NCI-H2081 treated with DMSO at 0.1 percent for 48 hours (cell line): ENCODE measurements around the gene CAMK2D.

Source experiments
- DNase-seq: peaks from one replicate; lab custom pipeline; 2025; lab: John Stamatoyannopoulos, UW

The CAMK2D gene

DNA sequence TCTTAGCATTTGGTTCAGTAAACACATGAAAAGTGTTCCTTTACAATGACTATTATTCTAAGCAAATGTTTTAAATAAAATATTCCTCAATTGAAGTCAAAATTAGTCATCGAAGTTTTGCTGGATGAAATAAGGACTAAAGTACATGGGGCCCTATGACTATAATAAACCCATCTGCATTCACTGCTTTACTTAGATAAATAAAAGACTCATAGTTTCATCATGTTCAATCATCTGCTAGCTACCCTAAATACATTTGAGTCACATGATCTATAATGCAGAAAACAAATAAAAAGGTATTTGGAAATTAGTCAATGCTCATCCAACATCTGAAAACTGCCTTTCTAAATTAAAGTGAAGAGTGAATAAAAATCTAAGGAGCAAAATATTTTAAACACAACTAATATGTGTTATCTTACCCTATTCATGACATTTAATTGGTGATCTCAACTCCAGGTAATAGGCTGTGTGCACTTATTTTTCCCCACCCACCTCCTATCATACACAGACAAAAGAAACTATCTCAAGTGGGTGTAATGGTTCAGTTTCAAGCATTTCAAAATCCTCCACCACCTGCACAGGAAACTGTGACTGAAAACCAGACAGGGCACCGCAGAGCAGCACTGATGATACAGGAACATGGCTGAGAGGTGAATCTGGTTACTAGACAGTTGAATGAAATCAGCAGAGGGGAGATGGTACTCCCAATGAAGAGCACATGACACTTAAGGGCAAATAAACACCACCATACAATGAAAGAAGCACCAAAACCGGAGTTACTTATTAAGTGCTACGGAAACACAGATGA is 78.6 kb downstream of the CAMK2D start:
- DNase-seq = no peak

DNA sequence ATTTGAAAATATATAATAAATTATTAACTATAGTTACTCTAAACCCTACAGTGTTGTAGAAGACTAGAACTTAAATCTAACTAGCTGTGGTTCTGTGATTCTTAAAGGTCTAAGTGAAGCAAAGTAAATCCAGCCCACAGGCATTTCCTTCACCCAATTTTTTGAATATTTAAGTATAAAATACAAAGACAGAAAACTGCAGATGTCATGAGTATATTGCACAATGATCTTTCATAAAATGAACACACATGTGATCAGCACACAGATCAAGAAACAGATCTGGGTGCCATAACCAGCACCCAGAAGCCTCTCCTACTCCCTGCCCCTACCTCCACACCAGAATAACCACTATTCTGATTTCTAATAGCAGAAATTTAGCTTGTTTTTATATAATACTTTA is 82.9 kb downstream of the CAMK2D start:
- DNase-seq = no peak

DNA sequence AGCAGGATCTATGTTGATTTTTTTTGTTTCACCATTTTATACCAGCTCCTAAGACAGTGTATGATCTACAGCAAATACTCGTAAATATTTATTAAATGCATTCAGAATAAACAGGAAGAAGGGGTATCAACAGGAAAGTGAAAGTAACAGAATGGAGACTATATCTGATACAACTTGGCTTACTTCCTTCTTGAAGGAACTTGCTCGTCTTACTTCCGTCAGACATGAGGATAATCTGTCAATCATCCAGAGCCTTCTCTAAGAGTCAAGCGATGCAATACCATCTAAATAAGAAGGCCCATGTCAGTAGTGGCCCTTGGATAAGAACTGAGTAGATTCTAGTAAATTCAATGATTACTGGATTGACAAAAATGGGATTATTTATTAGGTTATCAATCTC is 84.2 kb downstream of the CAMK2D start:
- DNase-seq = no peak

DNA sequence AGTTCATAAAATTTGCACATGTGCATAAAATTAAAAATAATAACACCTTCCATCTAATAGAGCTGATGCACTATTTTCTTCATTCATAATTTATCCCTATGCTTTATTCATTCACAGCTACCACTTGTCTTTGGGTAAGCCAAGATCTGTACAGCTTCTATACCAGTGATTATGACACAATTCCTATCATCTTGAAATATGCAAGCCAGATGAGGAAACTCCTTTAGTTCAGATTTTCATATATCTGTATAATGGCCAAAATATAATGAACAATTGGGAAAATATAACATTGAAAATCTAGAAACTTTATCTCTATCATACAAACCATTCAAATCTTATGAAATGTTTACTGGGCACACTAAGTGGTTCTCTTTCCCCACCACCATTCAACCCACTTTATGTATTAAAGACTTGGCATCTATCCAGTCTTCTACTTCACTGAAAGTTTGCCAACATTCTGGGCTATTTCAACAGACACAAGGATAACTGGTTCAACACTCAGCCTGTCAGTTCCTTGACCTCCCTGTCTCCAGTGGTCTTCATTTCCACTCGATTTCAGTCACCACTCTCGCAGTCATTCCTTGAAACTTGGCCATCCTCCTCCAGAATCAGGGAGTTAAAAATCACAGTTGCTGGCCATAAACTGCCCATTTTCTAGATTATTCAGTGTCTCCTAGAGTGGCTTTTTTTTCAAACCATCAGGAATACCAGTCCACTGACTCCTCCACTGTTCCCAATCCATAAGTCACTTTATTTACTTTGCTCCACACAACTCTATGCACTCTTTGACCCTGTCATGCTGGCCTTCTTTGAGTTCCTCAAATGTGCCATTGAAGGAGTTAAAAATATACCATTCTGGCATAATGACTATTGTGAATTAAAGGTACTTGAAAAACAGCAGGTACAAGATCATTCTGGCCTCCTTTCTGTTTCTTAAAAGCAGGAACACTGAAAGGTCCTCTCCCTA is 85.5 kb downstream of the CAMK2D start:
- no peak for DNase-seq

DNA sequence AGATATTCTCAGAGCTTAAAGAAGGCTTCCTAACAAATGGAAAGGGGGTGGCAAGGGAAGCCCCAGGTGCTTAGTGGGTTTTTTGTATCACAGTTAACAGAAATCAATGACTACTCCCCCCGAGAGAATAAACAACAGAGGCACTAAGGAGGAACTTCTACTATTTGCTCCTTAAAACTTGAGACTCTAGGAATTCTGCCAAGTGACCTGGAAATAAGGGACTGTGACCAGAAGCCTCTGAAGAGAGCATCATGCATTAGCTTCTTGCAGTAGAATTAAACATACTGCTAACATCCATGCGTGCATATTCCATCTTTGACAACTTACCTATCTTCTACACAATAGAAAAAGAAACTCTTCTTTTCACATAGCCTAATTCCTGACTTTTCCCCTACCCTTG is 86.8 kb downstream of the CAMK2D start:
- no peak for DNase-seq

DNA sequence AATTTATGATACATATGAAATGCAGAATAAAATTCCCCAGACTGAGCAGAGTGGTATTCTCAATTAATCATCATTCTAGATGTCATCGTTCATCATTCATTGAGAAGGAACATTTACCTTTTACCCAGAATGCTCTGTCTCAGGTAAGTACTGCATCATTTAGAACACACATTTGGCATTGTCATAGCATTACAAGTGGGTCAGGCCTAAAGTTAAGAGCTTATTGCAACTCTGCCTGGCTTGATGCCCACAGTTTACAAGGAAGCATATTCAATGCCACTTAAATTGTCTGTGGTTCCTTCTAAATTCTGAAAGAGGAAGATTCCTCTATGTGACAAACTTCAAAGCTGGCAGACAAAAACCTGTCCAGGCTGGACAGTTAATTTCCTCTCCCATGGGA is 87.3 kb downstream of the CAMK2D start:
- no peak for DNase-seq

DNA sequence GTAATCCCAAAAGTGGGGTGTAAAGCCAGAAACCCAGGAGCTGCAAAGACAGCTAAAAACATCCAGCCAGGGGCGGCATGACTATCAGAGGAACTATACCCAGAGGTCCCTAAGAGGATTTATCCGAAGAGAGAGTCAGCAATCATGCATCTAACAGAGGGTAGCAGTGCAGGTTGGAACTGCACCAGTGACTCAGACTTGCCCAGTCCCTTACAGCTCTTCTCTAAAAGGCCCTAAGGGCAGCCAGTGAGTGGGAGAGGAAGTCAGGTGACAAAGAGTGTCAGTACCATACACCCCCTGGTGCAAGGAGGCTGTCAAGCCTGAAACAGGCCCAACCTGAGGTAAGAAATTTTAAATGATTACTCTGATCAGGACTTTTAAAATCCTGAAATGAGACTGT is 88.1 kb downstream of the CAMK2D start:
- DNase-seq = no peak

DNA sequence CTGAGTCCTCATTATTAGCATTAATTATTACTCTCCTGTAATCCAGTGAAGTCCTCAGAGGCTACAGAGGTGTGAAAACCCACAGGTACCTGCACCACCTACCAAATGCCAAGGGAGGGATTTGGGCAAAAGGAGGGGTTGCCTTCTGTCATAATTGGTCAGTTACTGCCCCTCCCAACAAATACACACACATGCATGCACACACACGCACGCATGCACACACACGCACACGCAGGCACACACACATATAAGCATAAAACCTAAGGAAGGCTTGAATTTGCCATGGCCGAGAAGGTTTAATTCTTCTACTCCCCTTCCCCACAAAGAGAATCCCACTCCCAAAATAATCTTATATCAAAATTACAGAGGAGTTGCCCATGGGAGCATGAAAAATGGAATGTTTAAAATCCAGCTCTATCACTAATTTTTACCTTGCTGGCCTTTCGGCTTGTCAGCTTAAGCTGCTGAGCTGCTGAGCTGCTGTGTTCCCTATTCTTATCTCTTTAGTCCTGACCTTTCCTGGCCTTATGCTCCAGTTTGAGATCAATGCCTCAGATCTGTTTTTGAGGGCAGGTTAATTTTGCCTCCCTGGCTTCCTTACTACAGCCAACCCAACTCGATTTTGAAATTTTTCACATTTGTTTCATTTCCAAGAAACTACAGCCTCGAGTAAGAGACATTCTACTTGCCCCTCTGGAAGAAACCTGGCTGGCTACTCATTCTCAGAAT is 95.0 kb downstream of the CAMK2D start:
- DNase-seq = no peak

DNA sequence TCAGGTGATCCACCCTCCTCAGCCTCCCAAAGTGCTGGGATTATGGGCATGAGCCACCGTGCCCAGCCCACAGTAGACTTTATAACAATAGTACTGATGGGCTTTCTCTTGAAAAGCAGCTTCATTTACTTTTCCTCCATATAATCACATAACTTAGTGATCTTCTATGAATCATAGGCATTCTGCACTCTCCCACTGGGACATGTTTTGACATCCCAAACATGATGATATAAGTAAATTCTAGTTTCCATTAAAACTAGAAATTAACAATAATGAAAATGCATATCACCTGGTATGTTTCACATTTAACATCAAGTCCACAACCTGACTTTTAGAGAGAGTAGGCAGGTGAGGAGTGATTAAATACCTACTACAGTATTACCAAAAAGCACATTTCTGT is 96.5 kb downstream of the CAMK2D start:
- no peak for DNase-seq

DNA sequence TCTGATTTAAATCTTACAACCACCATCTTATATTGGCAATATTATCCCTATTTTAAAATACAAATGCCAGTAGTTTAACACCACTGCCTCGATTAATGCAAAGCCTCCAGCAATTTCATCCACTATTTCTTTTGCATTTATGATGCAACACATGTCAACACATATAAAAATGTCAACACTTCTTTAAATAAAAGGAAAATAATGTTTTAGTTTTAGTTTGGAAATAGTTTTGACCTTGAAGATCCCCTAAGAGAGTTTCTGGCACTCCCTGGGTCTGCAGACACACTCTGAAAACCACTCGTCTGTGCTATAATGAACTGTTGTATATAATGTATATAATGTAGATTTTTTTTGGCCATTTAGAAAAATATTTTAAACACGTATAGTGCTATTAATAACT is 99.0 kb downstream of the CAMK2D start:
- no peak for DNase-seq

DNA sequence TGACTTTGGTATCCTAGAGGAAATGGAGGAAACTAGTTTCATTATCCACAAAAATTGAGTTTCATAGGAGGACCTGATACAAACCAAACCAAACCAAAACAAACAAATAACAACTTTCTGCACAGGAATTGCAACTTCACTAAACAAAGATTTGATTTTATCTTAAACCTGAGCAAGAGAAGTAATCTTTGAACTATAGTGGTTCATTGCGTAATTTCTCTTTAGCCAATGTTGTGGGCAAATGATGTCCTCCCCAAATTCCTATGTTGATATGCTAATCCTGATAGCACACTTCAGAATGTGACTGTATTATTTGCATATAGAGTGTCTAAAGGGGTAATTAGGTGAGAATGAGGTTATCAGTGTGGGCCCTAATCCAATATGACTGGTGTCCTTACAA is 102.4 kb downstream of the CAMK2D start:
- no peak for DNase-seq

DNA sequence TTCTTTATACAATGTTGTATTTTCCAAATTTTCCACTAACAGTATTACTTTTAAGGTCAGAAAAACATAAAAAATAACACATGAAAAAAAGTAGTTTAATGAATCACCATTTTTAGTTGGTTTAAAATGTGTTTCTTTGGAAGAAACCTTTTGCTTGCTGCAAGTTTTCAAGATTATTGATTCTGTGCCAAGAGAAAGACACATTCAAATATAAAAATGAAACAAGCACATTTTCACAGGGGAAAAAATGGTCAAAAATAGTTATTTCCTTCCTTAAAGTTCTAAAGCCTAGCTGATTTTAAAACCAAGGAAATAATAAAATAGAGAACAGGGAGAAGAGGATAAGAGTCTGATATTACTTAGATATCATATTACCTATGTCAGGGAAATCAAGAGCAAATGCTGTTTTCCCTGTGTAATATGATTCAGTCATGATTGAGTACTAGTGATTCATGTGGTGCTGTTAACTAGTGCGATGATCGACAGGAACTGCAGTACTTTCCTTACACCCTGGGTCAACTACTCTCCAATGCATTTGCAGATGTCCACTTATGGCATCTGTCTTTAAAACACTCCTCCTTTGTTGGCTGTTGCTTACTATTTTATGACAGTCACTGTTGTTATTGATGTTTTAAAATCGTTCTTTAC is 103.8 kb downstream of the CAMK2D start:
- no peak for DNase-seq

DNA sequence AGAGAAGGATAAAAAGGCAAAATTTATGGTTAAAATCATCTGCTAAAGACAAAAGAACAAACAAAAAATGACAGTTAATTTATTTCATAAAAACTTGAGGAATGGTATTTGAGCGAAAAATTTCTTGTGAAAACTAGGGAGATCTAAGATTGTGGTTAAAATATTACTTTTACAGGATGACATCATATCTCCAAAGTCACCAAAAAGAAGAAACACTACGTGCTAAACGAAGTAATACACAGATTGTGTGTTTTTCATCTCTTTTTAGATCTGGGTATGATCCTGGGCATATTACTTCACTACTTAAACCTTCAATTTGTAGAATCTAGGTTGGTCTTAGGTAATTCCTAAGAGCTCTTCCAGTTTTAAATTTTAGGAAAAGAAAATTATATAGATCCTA is 107.7 kb downstream of the CAMK2D start:
- no peak for DNase-seq

DNA sequence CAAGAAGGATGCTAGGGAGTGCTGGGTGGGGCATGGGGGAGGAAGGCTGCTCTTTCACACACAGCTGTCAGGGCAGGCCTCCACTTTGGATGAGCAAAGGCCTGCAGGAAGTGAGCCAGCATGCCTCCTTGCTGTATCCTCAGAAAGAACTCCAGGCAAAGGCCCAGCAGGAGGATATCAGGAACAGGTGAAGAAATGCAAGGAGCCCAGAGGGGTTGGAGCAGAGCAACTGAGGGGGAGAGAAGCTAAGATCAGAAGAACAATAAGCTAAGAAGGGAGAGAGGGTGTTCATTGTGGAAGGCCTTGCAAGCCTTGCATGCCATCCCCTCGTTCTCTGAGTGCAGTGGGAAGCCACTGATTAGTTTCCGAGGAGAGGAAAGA is 115.1 kb downstream of the CAMK2D start:
- no peak for DNase-seq

DNA sequence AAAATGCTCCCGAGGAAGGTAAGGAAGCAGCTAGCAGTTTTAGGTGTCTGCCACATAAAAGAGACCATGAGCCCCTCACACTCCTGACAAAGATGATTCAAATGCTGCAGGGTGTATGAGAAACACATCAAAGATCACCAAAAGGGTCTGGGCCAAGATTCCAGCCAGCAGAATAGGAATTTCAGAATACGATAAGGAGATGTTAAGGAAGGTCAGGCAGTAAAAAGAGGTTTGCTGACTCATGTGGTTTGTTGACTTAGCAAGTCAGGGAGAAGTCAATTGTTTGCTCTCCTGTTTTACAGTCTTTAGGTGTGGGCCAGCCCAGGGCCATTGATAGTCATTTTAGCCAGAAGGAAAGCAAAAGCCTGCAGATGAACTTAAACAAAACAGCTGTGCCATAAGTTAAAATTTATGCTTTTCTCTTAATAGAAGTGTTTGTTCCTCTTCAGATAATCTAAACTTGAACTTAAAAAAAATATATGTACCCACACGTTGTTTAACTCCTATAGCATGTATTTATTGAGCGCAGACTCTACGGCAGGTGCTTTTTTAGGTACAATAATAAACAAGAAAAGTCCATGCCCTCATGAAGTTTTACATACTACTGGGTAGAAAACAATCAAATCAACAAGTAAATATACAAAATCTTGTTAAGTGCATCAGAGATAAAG is 115.6 kb downstream of the CAMK2D start:
- no peak for DNase-seq

DNA sequence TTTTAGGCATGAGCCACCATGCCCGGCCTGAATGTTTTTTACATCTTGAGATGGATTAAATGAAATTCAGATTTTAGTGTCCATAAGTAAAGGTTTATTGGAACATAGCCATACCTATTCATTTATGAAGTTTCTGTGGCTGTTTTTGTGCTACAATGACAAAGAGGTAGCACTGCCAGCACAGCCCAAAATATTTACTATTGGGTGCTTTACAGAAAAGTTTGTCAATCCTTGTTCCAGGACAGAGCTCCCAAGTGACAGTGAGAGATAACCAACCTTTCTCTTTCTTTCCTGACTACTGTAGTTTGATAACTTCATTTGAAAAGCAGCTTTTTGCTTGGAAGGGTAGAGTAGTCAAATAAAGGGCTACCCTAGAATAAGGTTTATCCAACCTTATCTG is 116.2 kb downstream of the CAMK2D start:
- DNase-seq = no peak

DNA sequence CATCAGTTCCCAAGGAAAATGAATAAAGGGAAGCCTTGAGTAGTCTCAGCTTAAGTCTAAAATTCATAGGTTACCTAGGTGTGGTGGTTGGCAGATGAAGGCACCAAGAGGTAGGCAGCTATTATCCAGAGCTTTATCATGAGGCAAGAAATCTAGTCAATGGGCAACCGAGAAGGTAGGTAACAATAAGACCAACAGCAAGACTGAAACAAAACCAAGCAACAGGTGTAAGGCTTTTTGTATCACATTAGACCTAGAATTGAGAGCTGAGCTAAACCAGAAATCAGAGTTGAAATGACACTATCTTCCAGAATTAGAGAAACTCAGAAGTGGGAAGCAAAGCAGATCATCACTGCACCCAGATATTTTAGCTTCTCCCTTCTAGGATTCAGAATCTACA is 117.1 kb downstream of the CAMK2D start:
- no peak for DNase-seq

DNA sequence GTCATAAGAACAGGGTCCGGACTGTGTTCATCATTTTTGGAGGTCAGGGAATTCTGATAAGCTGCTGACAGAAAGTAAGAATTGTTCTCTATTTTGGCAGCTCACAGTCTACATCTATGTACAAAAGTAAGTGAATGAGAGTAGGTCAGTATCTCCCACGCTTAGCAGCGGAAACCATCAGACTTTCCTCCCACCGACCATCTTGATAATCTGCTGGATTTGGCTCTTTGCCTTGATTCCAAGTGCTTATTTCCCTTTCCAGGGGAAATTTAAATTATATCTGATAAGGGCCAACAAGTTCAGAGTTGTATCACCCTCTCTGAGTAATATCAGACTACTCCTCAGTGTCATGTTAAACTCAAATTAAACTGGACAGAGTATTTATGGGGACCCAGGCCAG is 118.0 kb downstream of the CAMK2D start:
- DNase-seq = no peak

DNA sequence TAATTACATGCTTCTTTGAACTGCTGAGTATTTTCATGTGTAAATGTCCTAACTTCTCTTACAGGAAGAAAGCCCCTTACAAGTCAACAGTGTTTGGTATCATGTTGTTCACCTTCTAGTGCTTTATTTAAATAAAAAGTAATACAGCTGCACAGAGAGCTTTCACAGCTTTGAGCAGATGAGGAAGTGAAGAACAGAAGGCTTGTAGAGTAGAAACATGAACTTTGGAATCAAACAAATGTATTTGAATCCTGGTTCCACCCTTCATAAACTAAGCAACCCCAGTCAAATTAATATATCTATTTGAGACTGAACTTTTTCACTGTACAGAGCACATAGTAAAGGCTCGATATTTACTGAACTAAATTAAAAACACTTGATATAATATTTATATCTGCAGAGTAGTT is 120.5 kb downstream of the CAMK2D start:
- no peak for DNase-seq

DNA sequence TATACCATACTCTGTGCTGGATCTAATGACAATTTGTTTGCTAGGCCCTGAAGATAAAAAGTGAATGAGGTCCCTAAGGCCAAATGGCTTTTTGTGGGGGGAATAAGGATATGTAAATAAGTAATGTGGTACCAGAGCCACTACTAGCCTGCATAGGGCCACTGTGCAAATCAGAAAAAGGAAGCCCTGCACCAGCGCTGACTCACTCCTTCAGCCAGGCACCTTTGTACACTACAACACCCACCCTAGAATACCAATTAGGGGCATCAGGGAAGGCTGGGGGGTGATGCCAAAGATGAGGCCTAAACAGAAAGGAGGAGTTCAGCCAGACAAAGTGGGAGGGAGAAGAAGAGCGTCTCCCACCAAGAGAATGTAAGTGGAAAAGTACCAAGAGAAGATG is 122.2 kb downstream of the CAMK2D start:
- no peak for DNase-seq

DNA sequence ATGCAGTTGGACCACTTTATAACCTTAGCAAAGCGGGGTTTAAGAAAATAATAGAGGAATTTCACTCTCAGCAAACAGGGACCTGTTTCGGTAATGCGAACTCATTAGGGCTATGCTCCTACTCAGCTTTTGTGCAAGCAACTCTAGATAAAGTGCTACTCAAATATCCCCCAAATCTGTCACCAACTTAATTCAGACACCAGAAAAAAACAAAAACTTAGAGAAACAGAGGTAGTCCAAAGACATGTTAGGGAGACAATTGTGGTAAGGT is 123.0 kb downstream of the CAMK2D start:
- DNase-seq = no peak
